NOMO-1 (cell line): ENCODE data around the gene CYP2A13.
A peak's percentile ranks its signal among the peaks of the same experiment; 100 is the strongest.
"Not testable (repeated sequence)": the region's sequence is repeated elsewhere in the genome, so short reads cannot be mapped to it uniquely, and the experiment has no call there.

ENCODE experiments used
- DNase-seq, 2 experiments: peaks; one replicate each; lab custom pipeline; 2025; ENCODE audit not compliant: unreplicated experiment in 2 of 2; lab: John Stamatoyannopoulos, UW

Gene CYP2A13

GRCh38 chr19:41116261-41116660, 28.0 kb downstream of the CYP2A13 start:
- DNase-seq = no peak

GRCh38 chr19:41120929-41121911, 33.0 kb downstream of the CYP2A13 start:
- DNase-seq = peak; percentile 15 to 54

- not testable (repeated sequence) for DNase-seq
Observed at GRCh38 chr19:41122846-41123245, 34.6 kb downstream of the CYP2A13 start.

DNA sequence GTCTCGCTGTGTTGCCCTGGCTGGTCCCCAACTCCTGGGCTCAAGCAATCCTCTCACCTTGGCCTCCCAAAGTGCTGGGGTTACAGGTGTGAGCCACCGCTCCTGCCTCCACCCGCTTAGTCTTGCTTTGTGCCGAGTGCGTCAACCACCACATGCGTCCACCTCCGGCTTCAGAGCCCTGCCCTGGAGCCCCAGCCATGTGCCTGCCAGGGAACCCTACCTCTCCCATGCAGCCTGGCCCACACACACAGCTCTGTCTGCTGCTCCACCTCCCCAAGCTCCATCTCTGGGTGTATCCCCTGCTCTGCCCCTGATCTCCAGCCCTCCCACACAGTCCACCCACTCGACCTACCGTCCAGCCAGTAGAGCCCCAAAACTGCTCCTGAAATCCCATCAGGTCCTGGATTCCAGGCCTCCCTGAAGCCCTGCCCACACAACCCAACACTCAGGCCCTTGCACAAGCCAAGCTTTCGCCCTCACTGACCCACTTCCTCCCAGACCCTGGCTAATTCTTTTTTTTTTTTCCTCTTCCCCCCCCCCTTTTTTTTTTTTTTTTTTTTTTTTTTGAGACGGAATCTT, 35.6 kb downstream of the CYP2A13 start:
- DNase-seq = no peak

GRCh38 chr19:41126765-41127203, 38.5 kb downstream of the CYP2A13 start:
- peak; percentile 5 to 19 for DNase-seq

DNA sequence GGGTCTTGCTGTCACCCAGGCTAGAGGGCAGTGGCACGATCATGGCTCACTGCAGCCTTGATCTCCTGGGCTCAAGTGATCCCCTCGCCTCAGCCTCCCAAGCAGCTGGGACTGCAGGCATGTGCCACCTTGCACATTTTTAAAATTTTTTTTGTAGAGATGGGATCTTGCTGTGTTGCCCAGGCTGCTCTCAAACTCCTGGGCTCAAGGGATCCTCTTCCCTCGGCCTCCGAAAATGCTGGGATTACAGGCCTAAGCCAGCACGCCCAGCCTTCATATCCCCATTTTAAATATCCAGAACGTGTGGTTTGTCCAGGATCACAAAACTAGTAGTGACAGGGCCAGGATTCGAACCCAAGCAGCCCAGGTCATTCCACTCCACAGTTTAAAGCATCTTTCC, 39.1 kb downstream of the CYP2A13 start:
- DNase-seq = not testable (repeated sequence)

- DNase-seq = peak; percentile 28 to 40
Observed at GRCh38 chr19:41127801-41128300, 39.6 kb downstream of the CYP2A13 start.

DNA sequence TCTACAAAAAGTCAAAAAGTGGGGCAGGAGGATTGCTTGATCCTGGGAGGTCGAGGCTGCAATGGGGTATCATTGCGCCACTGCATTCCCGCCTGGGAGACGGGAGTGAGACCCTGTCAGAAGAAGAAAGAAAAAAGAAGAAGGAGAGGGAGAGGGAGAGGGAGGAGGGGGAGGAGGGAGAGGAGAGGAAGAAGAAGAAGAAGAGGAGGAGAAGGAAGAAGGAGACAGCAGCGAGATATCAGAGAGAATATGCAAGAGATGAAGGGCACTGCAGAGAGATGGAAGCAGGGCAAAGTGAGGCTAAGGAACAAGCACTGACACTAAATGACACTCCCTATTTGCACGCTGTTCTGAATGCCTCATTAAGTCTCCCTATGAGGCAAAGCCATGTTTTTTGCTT, 40.4 kb downstream of the CYP2A13 start:
- no peak for DNase-seq

GRCh38 chr19:41131186-41131585, 42.9 kb downstream of the CYP2A13 start:
- DNase-seq = no peak

- DNase-seq = no peak
Observed at GRCh38 chr19:41133260-41133659, 45.0 kb downstream of the CYP2A13 start.

- DNase-seq = no peak
Observed at GRCh38 chr19:41134616-41135015, 46.4 kb downstream of the CYP2A13 start.

DNA sequence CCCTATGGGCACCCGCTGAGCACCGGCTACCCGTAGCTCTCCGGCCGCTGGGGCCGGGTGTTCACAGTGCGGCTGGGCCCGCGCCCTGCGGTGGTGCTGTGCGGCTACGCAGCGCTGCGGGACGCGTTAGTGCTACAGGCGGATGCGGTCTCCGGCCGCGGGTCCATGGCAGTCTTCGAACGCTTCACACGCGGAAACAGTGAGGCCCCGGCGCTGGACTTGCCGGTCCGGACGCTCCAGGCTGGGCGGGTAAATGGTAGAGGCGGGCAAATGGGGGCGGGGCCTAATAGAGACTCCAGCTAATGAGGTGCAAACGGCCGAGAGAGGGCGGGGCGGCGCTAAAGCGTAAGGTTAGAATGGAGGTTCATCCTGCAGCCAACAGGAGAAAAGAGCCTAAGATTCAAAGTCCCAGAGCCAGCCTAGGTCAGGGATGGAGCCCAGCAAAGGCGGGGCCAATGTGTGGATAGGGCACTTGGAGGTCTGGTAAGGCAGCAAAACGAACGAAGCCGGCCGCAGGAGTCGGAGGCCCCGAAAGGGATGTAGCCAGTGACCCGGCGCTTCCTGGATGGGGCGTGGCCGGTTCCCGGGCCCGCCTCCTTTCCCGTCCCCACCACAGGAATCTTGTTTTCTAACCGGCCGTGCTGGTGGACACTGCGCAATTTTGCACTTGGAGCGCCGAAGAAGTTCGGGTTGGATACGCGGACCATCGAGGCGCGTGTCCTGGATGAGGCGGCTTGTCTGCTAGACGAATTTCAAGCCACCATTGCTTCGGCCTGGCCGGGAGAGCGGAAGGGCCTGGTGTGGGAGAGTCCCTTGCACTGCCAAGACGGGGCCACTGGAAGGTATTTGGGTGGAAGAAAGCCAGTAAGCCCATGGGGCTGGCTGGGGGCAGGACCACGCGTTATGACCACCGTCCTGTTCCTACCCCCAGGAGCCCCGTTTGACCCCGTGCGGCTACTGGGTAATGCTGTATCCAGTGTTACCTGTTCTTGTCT, 47.4 kb downstream of the CYP2A13 start:
- DNase-seq = peak; percentile 35 to 45

DNA sequence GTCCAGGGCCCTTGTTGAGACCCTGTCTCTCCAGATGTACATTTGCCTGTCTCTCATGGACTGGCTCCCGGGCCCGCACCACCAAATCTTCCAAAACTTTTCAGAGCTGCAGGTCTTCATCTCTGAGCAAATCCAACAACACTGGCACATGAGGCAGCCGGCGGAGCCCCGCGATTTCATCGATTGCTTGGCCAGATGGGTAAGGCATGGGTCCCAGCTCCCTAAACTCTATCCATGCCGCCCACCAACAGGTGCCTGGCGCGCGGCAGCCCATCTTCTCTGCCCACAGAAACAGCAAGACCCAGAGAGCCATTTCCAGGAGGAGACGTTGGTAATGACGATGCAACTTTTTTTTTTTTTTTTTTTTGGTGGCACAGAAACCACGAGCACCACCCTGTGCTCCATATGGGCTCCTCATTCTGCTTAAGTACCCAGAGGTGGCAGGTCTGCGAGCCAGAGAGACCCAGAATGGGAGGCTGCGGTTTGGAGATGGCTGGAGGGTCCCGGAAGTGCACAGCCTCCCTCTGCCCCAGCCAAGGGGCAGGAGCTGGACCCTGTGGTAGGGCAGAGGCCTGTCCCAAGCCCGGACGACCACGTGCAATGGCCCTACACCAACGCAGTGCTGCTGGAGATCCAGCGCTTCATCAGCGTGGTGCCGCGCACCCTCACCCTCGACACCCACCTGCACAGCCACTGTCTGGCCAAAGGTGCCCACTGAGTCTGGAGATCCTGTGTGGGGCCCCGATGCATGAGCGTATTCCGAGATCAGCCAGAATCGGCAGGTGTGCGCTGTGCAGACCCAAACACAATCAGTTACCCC, 48.6 kb downstream of the CYP2A13 start:
- DNase-seq = no peak

GRCh38 chr19:41144403-41144802, 56.2 kb downstream of the CYP2A13 start:
- peak; percentile 62 to 73 for DNase-seq
